ENCODE data around the gene CTAGE6. TPM values are rescaled to one million over a fixed set of nuclear protein-coding genes. Genes with fewer than 3 reads are reported as not detected.
"Not testable (repeated sequence)": the region's sequence is repeated elsewhere in the genome, so short reads cannot be mapped to it uniquely, and the experiment has no call there.

CTAGE6 gene
- polyA plus RNA-seq, 1 donor (not counting 4 experiments of a cell fraction or from before 2014, with no cell fraction given) = not detected

DNA sequence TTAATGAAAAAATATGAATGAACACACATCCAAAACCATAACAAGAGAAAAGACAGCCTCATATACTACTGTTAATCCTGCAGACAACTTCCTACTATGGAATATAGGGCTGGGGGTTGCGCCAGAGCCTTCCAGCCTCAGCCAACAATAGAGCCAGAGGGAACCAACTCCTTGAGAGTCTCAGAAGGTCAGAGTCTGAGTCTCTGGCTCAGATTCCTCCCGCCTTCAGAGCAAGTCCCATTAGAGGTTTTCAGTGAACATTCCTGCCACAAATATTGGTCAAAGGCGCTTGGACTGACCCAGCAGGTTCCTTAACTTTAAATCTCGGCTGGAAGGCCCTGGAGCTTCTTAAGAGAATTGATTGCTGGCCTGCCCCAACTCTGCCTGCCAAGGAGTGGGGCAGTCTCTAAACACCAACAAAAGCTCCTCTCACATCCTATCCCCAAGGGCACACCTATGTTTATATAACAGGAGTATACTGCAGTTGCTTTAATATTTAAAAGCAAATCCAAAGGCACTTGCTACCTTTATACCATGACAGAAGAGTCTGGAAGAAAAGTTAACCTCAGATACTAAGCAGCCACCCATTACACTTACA lies 45.7 kb downstream of the CTAGE6 start:
- H3K9me3 ChIP-seq (ENCODE audit: control insufficient read depth, low read depth, low read length); H2AFZ ChIP-seq (ENCODE audit: control insufficient read depth, low read length); dilution Hi-C loops (cut with MboI; ENCODE audit: extremely low pct_ligation_motif_present, low sequenced_read_pairs); FAIRE-seq; DNase-seq (ENCODE audit: low read depth, low spot score); H3K36me3 ChIP-seq (ENCODE audit: control insufficient read depth in 2 of 2, extremely low read depth in 1 of 2, insufficient read depth in 2 of 2, low read length in 2 of 2); H3K4me3 ChIP-seq (ENCODE audit: control insufficient read depth in 2 of 3, extremely low read depth in 1 of 3, insufficient read depth in 2 of 3, low read depth in 1 of 3, low read length in 3 of 3); H3K79me2 ChIP-seq (ENCODE audit: control insufficient read depth, insufficient read depth, low read length); H3K9ac ChIP-seq (ENCODE audit: control insufficient read depth, extremely low read depth, insufficient read depth, low read length); H3K4me1 ChIP-seq (ENCODE audit: control insufficient read depth, extremely low read depth, insufficient read depth, low read length); H3K27me3 ChIP-seq (ENCODE audit: control insufficient read depth, extremely low read depth, insufficient read depth, low read length); H3K27ac ChIP-seq (ENCODE audit: control insufficient read depth, insufficient read depth, low read length); H3K4me2 ChIP-seq (ENCODE audit: control insufficient read depth, extremely low read depth, insufficient read depth, low read depth, low read length); H3K9me1 ChIP-seq (ENCODE audit: control insufficient read depth, extremely low read depth, insufficient read depth, low read length); H4K20me1 ChIP-seq (ENCODE audit: control insufficient read depth, extremely low read depth, insufficient read depth, low read length): not testable (repeated sequence)

DNA sequence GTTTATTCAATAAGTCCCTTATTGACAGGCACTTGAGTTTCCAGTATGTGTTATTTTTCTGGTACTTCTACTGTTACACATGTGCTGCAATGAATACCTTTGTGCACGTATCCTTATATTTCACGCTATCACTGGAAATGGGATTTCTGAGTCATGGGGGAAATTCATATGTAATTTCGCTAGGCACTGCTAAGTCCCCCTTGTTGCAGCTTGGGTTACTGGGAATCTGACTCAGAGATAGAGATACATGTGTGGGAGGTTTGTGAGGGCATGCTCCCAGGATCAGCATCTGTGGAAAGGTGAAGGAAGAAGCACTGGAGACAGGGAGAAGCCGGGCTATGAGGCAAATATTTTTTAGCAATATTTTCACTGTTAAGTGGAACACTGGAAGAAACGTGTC lies 47.6 kb downstream of the CTAGE6 start:
- H4K20me1 ChIP-seq (ENCODE audit: control insufficient read depth, extremely low read depth, insufficient read depth, low read length); H3K9me3 ChIP-seq (ENCODE audit: control insufficient read depth, low read depth, low read length); FAIRE-seq; dilution Hi-C loops (cut with MboI; ENCODE audit: extremely low pct_ligation_motif_present, low sequenced_read_pairs); H2AFZ ChIP-seq (ENCODE audit: control insufficient read depth, low read length); H3K4me1 ChIP-seq (ENCODE audit: control insufficient read depth, extremely low read depth, insufficient read depth, low read length); H3K4me2 ChIP-seq (ENCODE audit: control insufficient read depth, extremely low read depth, insufficient read depth, low read depth, low read length); H3K27me3 ChIP-seq (ENCODE audit: control insufficient read depth, extremely low read depth, insufficient read depth, low read length); H3K36me3 ChIP-seq (ENCODE audit: control insufficient read depth in 2 of 2, extremely low read depth in 1 of 2, insufficient read depth in 2 of 2, low read length in 2 of 2); H3K27ac ChIP-seq (ENCODE audit: control insufficient read depth, insufficient read depth, low read length); H3K79me2 ChIP-seq (ENCODE audit: control insufficient read depth, insufficient read depth, low read length); H3K9me1 ChIP-seq (ENCODE audit: control insufficient read depth, extremely low read depth, insufficient read depth, low read length); DNase-seq (ENCODE audit: low read depth, low spot score); H3K9ac ChIP-seq (ENCODE audit: control insufficient read depth, extremely low read depth, insufficient read depth, low read length); H3K4me3 ChIP-seq (ENCODE audit: control insufficient read depth in 2 of 3, extremely low read depth in 1 of 3, insufficient read depth in 2 of 3, low read depth in 1 of 3, low read length in 3 of 3): not testable (repeated sequence)

Small RNAs within 50 kb of the gene (small RNA-seq; reads per million reads assigned to genes)
- gene RNU6-267P (ENCODE audit: insufficient read length in 3 of 3, low read depth in 3 of 3, low replicate concordance in 1 of 3) = 0 reads per million in 3 experiments

Other genes starting within 250 kb of the CTAGE6 start
- gene CTAGE15, start 185.9 kb downstream of the CTAGE6 start, polyA plus RNA-seq = 0.61 to 1.4 TPM (median 0.97 TPM) in 3 replicates
- gene TCAF2, start 136.7 kb downstream of the CTAGE6 start, polyA plus RNA-seq = 0.61 to 1.6 TPM (median 1.2 TPM) in 3 replicates
- 11.0 to 21.3 TPM (median 13.3 TPM) in 3 replicates for gene TCAF1, start 144.5 kb upstream of the CTAGE6 start, polyA plus RNA-seq
- gene OR2F2, start 177.5 kb upstream of the CTAGE6 start, polyA plus RNA-seq = not detected in 3 replicates
- not detected in 3 replicates for gene OR2F1, start 197.1 kb upstream of the CTAGE6 start, polyA plus RNA-seq
- gene OR6B1, start 242.6 kb upstream of the CTAGE6 start, polyA plus RNA-seq = not detected in 3 replicates